HG03558 (cell line): ENCODE data around the gene KIRREL1.

Experiments used
- ATAC-seq: cut with Tn5 transposase; IDR thresholded peaks from one replicate; pipeline ENCODE4 v1.9.1; 2021; ENCODE audit warnings: moderate number of reproducible peaks; ENCODE audit not compliant: unreplicated experiment; ENCODE audit errors: extremely low read depth

Gene KIRREL1

DNA sequence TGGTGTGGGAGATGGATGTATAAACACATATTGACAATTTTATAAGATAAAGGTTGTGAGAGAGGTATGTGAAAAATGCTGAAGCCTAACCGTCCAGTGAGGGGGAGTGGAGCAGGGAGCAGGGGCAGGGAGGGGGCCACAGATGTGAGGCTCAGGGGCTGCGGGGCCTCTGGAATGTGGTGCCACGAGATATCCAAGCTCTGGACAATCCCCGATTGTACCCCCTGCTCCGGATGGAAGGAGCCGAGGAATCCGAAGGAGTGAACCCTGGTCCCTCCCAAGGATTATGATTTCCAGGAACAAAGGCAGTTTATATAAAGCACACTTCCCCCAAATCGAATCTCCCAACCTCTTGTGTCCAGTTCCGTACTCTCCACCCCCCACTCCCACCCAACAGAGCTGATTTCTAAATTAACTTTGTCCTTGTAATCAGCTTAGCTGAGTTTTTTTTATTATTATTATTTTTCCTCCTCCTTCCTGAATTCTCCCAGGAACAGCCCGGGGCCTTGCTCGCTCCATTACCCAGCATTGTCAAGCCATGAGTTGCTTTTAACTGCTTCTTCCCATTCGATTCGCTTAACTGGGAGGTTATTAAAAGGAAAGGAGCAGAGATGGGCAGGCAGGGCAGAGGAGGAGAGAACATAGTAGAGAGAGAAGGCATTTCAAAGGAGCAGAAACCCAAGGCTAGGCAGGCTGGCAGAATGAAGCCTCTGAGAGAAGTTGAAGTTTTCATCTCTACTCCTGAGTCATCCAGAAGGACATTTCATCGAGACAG lies 9.4 kb downstream of the KIRREL1 start:
- no peak for ATAC-seq

GRCh38 chr1:158003406-158003800 lies 10.0 kb downstream of the KIRREL1 start:
- ATAC-seq: no peak

- ATAC-seq: no peak
Observed at GRCh38 chr1:158005224-158005623, 11.8 kb downstream of the KIRREL1 start.

GRCh38 chr1:158007180-158007579 lies 13.7 kb downstream of the KIRREL1 start:
- no peak for ATAC-seq

- no peak for ATAC-seq
Observed at GRCh38 chr1:158007667-158008386, 14.4 kb downstream of the KIRREL1 start.

DNA sequence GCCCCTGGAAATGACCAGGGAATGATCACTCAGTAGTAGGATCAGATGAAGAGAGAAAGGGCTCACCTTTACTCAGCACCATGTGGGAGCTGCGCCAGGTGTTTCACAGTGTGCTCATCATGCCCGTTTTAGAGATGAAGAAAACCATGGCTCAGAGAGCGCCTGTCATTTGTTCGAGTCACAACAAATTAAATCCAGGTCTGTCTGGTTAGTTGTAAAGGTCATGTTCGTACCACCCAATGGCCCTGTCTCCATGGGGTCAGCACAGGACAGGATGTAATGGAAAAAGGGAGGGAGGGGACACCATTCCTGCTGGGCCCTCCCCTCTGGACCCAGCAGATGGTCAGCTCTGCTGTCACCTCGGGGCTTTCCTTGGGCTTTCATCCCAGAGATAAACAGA lies 15.2 kb downstream of the KIRREL1 start:
- no peak for ATAC-seq

GRCh38 chr1:158011714-158012113 lies 18.3 kb downstream of the KIRREL1 start:
- no peak for ATAC-seq

DNA sequence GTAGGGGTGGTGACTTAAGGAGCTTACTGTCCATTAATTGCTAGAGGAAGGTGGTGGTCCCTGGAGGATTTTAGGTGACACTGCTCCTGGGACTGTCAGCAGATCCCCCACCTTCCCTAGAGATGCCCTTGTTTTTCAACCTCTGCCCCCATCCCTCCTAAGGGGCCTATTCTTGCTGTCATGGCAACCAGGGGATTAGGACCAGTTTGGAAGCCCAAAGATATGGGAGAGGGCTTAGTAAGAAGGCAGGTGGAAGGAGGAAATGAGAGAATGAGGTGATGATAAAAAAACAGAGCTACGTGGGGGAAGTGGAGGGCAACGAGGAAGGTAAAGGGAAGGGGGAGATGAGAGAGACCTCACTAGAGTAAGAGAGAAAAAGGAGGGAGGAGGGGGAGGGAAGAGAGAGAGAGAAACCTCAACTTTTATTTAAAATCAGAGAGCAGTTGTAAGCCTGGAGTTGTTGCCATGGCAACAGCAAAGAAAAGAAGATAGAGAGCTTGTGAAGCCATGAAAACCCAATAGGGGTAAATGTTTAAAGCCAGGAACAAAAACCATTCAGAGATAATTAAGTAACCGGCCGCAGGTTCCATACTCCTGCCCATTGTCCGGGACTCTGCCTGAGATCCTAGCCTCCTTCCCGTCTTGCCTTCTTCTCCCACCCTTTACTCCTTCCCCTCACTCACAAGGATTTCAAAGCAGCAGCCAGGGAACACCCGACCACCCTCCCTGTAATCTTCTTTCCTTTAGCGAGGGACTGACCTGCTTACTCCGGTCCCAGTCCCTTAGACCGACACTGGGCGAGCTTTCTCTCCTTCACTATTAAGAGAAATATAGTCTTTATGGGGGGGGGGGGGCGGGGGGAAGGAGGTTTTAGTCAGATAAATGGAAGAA lies 20.6 kb downstream of the KIRREL1 start:
- ATAC-seq: no peak

GRCh38 chr1:158014731-158015320 lies 21.4 kb downstream of the KIRREL1 start:
- no peak for ATAC-seq

GRCh38 chr1:158016651-158017335 lies 23.3 kb downstream of the KIRREL1 start:
- no peak for ATAC-seq

GRCh38 chr1:158017800-158018595 lies 24.6 kb downstream of the KIRREL1 start:
- ATAC-seq: no peak

DNA sequence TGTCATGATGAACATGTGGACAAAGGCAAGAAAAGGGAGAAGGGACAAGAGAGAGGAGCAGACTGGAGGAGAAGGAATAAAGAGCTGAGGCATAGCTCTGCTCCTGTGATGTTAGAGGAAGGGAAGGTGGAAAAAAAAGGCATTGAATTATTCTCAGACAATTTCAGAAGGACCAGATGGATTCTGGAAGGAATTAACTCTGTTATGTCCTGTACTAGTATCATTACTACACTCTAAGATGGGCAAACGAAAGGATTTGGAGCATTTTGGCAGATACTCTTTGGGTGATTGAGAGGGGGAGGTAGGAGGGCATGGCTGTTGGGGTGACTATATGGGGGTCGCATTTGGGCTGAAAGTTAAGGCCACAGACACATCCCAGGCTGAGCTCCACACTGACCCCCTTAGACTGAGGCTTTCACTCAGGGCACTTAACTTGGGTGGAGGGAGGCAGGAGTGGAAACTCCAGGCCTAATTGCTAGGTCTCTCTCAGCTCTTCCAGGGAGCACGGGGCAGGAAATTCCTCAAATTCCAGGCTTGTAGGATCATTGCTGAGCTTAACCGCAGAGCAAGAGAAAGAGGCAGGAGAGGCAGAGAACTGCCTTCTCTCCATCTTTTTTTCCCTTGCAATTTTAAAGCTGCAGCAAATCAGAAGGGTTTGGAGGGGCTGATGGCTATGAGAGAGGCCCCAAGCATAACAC lies 25.9 kb downstream of the KIRREL1 start:
- no peak for ATAC-seq

GRCh38 chr1:158020259-158020885 lies 26.9 kb downstream of the KIRREL1 start:
- no peak for ATAC-seq

- ATAC-seq: no peak
Observed at GRCh38 chr1:158020886-158021620, 27.6 kb downstream of the KIRREL1 start.

DNA sequence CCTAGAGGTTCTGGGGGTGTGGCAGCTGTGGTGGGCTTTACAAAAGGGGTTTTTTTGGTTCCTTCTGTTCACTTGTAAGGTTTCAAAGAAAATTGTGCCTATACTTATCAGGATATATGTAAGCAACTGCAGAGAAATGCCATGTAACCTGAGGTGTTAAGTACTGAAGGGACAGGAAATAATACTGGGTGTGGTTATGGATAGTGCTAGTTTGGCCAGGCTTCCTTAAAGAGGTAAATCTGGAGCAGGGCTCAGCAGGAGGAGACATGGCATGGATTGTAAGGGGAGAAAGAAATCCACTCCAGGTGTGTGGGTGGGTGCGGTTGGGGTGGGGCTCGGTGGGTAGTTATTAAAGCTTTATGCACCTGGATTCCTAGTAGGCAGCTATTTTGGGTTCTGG lies 28.3 kb downstream of the KIRREL1 start:
- ATAC-seq: no peak

GRCh38 chr1:158022554-158023312 lies 29.3 kb downstream of the KIRREL1 start:
- ATAC-seq: no peak

DNA sequence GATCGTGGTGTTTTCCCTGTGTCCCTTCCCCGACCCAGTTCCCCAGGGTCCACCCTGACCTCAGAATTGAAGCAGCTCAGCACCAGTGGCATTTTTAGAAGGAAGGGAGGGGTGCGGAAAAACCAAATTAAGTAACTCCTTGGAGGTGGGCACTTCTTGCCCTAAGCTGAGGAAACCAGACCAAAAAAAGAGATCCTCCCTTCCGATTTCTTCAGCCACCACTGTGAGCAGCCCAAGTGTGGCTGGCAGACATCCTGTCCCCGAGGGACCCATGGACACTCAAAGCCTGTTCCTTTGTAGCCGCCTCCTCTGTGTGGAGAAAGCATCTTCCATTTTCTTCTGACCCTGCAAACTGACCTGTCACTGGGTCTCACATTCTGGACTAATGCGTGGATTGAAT lies 31.3 kb downstream of the KIRREL1 start:
- ATAC-seq: no peak
